Cerebellar cortex (tissue), 1 donor: Measurements from ENCODE around the gene TBXT.
"Not testable (repeated sequence)": the region's sequence is repeated elsewhere in the genome, so short reads cannot be mapped to it uniquely, and the experiment has no call there.

ENCODE experiments used
- DNase-seq: peaks from one replicate; pipeline ENCODE4 v3.0.0-alpha.2; 2015; ENCODE audit warnings: low spot score

The TBXT gene

DNA sequence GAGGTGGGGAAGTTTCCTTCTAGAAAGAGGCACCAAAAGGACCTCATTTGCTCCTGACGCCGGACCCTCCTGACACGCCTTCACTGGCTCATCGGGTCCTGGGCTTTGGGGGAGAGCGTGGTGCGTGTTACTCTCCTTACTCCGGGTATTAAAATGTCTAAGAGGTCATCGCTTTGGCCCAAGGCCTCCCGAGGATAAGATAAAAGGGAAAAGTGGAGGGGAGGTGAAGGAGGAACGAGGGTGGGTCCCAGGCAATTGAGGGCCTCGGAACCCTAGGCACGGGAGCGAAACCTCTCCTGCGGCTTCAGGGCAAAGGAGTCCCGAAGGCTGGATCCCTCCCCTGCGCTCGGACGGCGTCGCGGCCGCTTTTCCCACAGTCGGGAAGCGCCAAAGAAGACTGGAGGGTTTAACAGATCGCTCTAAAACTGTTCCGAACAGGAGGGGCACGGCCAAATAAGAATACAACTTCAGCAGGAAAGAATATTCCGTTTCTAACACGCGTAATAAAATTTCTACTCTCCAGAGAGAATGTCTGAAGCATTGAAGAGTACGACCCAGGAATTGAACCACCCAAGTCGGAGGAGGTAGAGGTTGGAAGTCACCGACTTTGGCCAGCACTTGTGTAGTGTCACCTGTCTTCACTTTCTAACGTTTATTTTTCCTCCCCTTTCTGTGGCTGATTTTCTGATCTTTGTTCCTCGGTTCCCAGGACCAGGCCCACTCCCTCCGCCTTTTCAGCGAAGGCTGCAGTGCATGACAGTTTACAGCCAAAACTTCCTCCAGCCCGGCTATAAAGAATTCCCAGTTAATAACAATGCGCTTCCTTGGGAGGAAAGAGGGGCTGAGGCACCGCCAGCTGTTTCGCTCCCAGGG lies 2.1 kb upstream of the TBXT start:
- DNase-seq = no peak

GRCh38 chr6:166168616-166169548 lies 1.2 kb upstream of the TBXT start:
- DNase-seq = no peak

GRCh38 chr6:166167258-166167731 lies 356 bp downstream of the TBXT start:
- no peak for DNase-seq

DNA sequence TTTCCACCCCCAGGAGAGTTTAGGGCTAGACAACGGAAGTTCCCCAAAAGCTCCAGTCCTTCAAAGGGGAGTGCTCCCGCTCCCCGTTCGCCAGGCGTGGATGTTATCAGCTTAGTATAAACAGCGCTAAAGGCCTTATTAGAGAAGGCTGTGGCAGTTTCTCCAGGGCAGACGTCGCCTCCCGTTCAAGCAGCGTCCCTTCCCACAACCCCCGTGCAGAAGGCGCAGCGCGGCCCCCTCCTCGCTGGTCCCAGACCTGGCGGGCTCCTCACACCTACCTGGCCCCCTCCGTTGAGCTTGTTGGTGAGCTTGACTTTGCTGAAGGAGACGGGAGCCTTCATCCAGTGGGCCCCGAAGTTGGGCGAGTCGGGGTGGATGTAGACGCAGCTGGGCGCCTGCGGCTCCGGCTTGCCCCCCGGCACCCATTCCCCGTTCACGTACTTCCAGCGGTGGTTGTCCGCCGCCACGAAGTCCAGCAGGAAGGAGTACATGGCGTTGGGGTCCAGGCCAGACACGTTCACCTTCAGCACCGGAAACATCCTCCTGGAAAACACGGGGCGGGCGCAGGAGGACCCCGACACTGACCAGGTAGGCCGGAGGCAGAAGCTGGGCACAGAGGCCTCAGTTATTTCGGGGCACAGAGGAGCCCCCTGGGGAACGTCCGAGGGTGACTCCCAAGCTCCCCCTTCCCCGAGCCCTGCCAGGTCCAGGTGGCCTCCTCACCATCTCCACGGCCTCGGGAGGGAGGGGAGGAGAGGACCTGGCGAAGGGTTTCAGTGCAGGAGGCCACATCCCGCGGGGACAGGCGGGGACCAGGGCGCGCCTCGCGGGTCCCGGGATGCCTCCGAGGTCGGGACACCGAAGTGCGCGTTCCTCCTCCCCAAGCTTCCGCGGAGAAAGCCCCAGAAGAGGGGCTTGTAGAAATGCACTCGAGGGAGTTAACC lies 1.1 kb downstream of the TBXT start:
- no peak for DNase-seq

- no peak for DNase-seq
Measured at GRCh38 chr6:166165558-166166313, 1.9 kb downstream of the TBXT start.

- DNase-seq = no peak
Measured at GRCh38 chr6:166162599-166163342, 4.9 kb downstream of the TBXT start.

DNA sequence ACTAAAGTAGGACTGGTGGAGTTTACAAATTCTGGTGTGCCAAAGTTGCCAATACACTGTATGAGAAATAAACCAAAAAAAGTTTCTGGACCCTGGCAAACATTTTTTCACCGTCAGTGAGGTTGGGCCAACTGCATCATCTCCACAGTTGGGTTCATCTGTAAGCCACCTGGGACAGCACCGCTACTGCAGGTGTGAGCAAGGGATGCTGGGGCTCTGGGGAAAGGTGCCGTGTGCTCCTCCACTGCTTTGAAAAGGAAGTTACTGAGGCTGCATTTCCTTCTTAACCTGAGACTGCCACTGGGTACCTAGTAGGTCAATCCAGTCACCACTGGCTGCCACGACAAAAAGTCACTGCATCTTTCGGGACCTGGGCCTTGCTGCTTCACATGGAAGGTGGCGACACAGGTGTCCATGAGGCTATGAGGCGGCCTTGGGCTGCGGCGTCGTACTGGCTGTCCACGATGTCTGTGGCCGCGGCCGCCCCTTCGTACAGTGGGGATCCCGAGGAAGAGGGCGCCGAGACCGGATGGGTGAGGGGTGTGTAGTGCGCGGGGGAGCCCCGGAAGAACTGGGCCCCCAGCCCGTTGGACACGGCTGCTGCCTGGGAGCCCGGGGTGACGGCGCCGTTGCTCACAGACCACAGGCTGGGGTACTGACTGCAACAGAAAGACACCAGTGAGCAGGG lies 9.6 kb downstream of the TBXT start:
- DNase-seq = no peak

GRCh38 chr6:166156942-166157341 lies 10.7 kb downstream of the TBXT start:
- peak; percentile 13 for DNase-seq

- no peak for DNase-seq
Measured at GRCh38 chr6:166153966-166154365, 13.7 kb downstream of the TBXT start.

DNA sequence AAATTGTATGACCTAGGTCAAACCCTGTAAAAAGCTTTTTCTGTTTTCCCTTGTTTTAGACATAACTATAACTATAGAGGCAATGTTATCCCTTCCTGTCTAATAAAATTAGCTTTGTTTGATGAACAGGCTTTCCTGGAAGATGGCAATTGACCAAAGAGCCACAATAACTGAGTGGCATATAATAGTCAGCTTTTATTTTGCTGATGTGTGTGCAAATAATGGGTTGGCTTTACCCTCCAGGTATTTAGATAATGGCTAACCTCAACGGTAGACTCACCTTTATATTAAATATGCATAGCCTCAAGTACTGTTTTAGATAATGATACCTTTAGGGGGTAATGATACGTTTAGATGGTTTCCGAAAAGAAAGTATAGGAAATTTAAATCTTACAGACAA lies 15.0 kb downstream of the TBXT start:
- no peak for DNase-seq

DNA sequence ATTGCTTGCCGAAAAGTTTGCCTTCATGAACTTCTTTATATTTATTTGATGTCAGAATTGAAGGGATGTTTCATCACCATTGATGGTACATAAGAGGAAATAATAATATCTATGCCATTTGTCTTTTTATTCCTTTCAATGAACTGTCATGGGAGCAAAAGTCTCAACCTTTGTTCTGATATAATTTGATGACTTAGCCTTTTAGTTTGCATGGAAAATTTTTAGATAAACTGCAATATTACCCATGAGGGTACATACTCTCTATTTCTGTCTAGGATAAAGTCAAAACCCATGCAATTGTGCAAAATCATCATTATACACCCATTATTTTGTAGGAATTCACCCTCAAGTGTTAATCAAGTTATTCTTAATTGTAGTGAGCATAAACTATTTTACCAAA lies 15.9 kb downstream of the TBXT start:
- DNase-seq = no peak

GRCh38 chr6:166145751-166146150 lies 21.9 kb downstream of the TBXT start:
- no peak for DNase-seq

DNA sequence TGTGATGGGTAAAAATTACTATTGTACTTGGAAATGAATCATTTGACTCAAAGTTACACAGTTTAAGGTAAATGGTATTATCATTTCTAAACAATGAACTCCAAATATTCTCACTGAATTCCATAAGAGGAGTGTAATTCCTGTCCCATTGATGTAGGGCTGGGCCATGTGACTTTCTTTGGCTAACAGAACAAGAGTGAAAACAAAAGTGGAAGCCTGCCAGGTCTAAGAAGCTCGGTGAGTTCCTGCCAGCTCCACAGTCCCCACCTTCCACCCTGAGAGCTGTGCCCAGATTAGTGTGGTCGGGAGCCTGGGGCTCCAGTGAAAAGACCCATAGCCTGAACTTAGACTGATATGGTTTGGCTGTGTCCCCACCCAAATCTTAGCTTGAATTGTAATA lies 24.6 kb downstream of the TBXT start:
- DNase-seq = no peak

GRCh38 chr6:166127624-166128472 lies 39.8 kb downstream of the TBXT start:
- no peak for DNase-seq

GRCh38 chr6:166123115-166123514 lies 44.5 kb downstream of the TBXT start:
- DNase-seq = not testable (repeated sequence)

- DNase-seq = no peak
Measured at GRCh38 chr6:166121726-166122125, 45.9 kb downstream of the TBXT start.

- no peak for DNase-seq
Measured at GRCh38 chr6:166119116-166119911, 48.3 kb downstream of the TBXT start.

DNA sequence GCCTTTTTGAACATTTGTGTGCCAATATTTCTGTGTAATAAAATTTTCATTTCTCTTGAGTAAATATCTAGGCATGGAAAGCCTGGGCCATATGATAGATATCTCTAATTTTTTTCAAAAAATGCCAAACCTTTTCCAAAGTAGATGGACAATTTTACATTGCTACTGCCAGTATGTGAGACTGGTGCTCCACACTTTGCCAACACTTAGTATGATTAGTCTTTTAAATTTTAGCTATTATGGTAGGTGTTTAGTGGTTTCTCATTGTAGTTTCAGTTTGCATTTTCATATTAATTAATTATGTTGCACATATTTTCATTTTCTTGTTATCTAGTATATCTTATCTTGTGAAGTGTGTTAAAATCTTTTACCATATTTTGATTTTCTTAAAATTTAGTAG lies 52.0 kb downstream of the TBXT start:
- no peak for DNase-seq
